Activated B cell treated with CpG ODN at 0.5 μM for 24 hours (primary cell): Measurements from ENCODE around the gene CBFB. TPM values are rescaled to one million over a fixed set of nuclear protein-coding genes. Genes with fewer than 3 reads are reported as not detected.

Experiments used
- ATAC-seq: fragments of 200-7000 bp; cut with Tn5 transposase; one replicate; pipeline ENCODE4 v1.10.0; 2021; ENCODE audit warnings: low read depth, mild to moderate bottlenecking, moderate library complexity
- CTCF ChIA-PET: fragments of 350-600 bp; sonication (Branson Sonifier 250); formaldehyde crosslinking; loops from one replicate; lab custom pipeline; 2021; ENCODE audit warnings: antibody characterized with exemption; lab: Charles Lee
- POLR2A ChIA-PET: fragments of 350-600 bp; sonication (Branson Sonifier 250); formaldehyde crosslinking; loops from one replicate; lab custom pipeline; 2021; ENCODE audit warnings: antibody characterized with exemption; lab: Charles Lee
- DNase-seq: peaks from one replicate; pipeline ENCODE4 v3.0.0; 2022
- H3K27ac Mint-ChIP-seq: one replicate; pipeline ENCODE4 v1.8.0; 2020; ENCODE audit warnings: mixed read lengths
- H3K27me3 Mint-ChIP-seq: one replicate; pipeline ENCODE4 v1.8.0; 2021; ENCODE audit warnings: mixed read lengths
- H3K36me3 Mint-ChIP-seq: one replicate; pipeline ENCODE4 v1.8.0; 2021; ENCODE audit warnings: low read depth, mixed read lengths
- H3K4me1 Mint-ChIP-seq: one replicate; pipeline ENCODE4 v1.8.0; 2021; ENCODE audit warnings: mixed read lengths
- H3K4me3 Mint-ChIP-seq: one replicate; pipeline ENCODE4 v1.8.0; 2020; ENCODE audit warnings: mild to moderate bottlenecking, mixed read lengths
- H3K9me3 Mint-ChIP-seq: one replicate; pipeline ENCODE4 v1.8.0; 2020; ENCODE audit warnings: mixed read lengths
- CTCF ChIP-seq: fragments of 200-600 bp; IDR thresholded peaks from one replicate; pipeline ENCODE4 v1.8.0; 2022; ENCODE audit warnings: antibody characterized with exemption, mild to moderate bottlenecking
- intact Hi-C: fragments of 100-400 bp; cut with micrococcal nuclease; formaldehyde crosslinking; loops from one replicate; pipeline ENCODE4 v1.15.1; 2024
- total RNA-seq: library from RNA; stranded (reverse); gene quantifications from 2 replicates; pipeline ENCODE4 v1.2.3, GENCODE V29; 2022

CBFB gene
- total RNA-seq, 1 donor from 2014 or later: 66.6 TPM

- Mint-ChIP-seq H3K27me3 (no peaks in the 10 kb centered on the region), H3K36me3 (no peaks in the 10 kb centered on the region), H3K4me1 (peaks cover 4% of the 10 kb centered on the region), H3K9me3 (no peaks in the 10 kb centered on the region), H3K4me3 (no peak overlapping the region), H3K27ac (no peak overlapping the region)
- ChIA-PET CTCF (interaction anchor here (2.9 kb wide), 1 partner anchor 138 kb away, joined by 32 read pairs; no protein-coding TSS in a partner anchor), POLR2A (no interaction called here)
- intact Hi-C loops: no loop called here
- ATAC-seq: no peak
- no peak for DNase-seq
- no peak for TF ChIP-seq CTCF
Observed at GRCh38 chr16:67016143-67016542, 12.8 kb upstream of the CBFB start.

GRCh38 chr16:67016681-67017420 lies 12.1 kb upstream of the CBFB start:
- Mint-ChIP-seq H3K27me3 (no peaks in the 10 kb centered on the region), H3K4me1 (peaks cover 4% of the 10 kb centered on the region), H3K9me3 (no peaks in the 10 kb centered on the region), H3K27ac (no peak overlapping the region), H3K36me3 (no peaks in the 10 kb centered on the region), H3K4me3 (no peak overlapping the region)
- no peak for TF ChIP-seq CTCF
- CTCF ChIA-PET: interaction anchor here (1.0 to 2.9 kb wide), 6 partner anchors 9 to 168 kb away, joined by 3 to 32 read pairs (median 8); partner anchors contain the start of gene CBFB
- intact Hi-C loops: loop anchor here (1.0 kb wide), 1 partner anchor 168 kb away; no protein-coding TSS in a partner anchor
- no peak for ATAC-seq
- POLR2A ChIA-PET: interaction anchor here (1.5 to 1.7 kb wide), 2 partner anchors 11 to 210 kb away, joined by 5 to 9 read pairs; partner anchors contain the start of genes CBFB and TMEM208
- DNase-seq: no peak

GRCh38 chr16:67017421-67017750 lies 11.6 kb upstream of the CBFB start:
- Mint-ChIP-seq H3K4me3 (no peak overlapping the region), H3K9me3 (no peaks in the 10 kb centered on the region), H3K36me3 (no peaks in the 10 kb centered on the region), H3K27me3 (no peaks in the 10 kb centered on the region), H3K27ac (no peak overlapping the region), H3K4me1 (peaks cover 4% of the 10 kb centered on the region)
- no peak for TF ChIP-seq CTCF
- POLR2A ChIA-PET: interaction anchor here (1.1 to 1.7 kb wide), 3 partner anchors 11 to 210 kb away, joined by 4 to 9 read pairs (median 5); partner anchors contain the start of genes CBFB and TMEM208
- CTCF ChIA-PET: interaction anchor here (1.0 to 2.9 kb wide), 8 partner anchors 9 to 168 kb away, joined by 3 to 32 read pairs (median 8); partner anchors contain the start of gene CBFB
- DNase-seq (no peak), ATAC-seq (no peak)
- intact Hi-C loops: loop anchor here (1.0 kb wide), 1 partner anchor 168 kb away; no protein-coding TSS in a partner anchor

- DNase-seq (peak; percentile 41), ATAC-seq (peak; percentile 80)
- intact Hi-C loops: loop anchor here (1.0 kb wide), 2 partner anchors 137 to 167 kb away; no protein-coding TSS in a partner anchor
- ChIA-PET POLR2A (interaction anchor here (0.7 to 1.7 kb wide), 5 partner anchors 10 to 209 kb away, joined by 3 to 9 read pairs (median 4); partner anchors contain the start of genes CBFB and TMEM208), CTCF (interaction anchor here (0.6 to 2.9 kb wide), 11 partner anchors 8 to 229 kb away, joined by 3 to 32 read pairs (median 4); partner anchors contain the start of genes CBFB and FHOD1)
- no peak overlapping the region for H3K27ac Mint-ChIP-seq
- H3K9me3 Mint-ChIP-seq: no peaks in the 10 kb centered on the region
- peaks cover 4% of the 10 kb centered on the region for H3K4me1 Mint-ChIP-seq
- H3K27me3 Mint-ChIP-seq: no peaks in the 10 kb centered on the region
- H3K36me3 Mint-ChIP-seq: no peaks in the 10 kb centered on the region
- no peak for TF ChIP-seq CTCF
- H3K4me3 Mint-ChIP-seq: no peak overlapping the region
Observed at GRCh38 chr16:67017810-67018488, 11.0 kb upstream of the CBFB start.
